Central memory CD4-positive, alpha-beta T cell (primary cell): Measurements from ENCODE around the gene CALML4.
"Not testable (repeated sequence)": the region's sequence is repeated elsewhere in the genome, so short reads cannot be mapped to it uniquely, and the experiment has no call there.

Experiments
- DNase-seq: peaks from one replicate; pipeline ENCODE4 v3.0.0; 2022

Gene CALML4

GRCh38 chr15:68224546-68225250, 19.6 kb upstream of the CALML4 start:
- no peak for DNase-seq

DNA sequence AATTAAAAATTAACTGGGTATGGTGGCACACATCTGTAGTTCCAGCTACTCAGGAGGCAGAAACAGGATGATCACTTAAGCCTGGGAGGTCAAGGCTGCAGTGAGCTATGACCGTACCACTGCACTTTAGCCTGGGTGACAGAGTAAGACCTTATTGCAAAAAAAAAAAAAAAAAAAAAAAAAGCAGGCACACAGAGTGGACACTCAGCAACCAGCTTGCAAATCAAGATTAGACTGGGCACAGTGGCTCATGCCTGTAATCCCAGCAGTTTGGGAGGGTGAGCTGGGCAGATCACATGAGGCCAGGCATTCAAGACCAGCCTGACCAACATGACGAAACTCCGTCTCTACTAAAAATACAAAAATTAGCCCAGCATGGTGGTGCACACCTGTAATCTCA, 19.0 kb upstream of the CALML4 start:
- DNase-seq: no peak

DNA sequence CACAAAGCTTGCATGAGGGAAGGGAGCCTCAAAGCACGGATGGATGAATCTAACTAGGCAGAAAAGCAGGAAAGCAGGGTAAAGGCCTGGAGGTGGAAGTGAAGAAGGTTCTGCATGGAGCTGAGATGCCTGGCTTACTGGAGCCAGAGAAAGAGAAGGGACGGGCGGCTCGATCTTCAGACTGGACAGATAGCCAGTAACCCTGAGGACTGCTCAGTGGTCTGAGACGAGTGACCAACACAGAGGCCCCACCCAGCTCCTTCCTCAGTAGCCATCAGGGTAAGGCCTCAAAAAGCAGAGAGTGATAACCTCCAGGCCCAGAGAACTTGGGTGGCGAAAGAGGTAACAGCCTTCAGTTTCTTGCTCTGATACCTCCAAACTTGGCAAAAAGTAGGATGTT, 18.0 kb upstream of the CALML4 start:
- DNase-seq: no peak

GRCh38 chr15:68222432-68222743, 17.3 kb upstream of the CALML4 start:
- DNase-seq: not testable (repeated sequence)

- DNase-seq: not testable (repeated sequence)
Measured at GRCh38 chr15:68221530-68222431, 16.6 kb upstream of the CALML4 start.

GRCh38 chr15:68220967-68221366, 15.8 kb upstream of the CALML4 start:
- no peak for DNase-seq

GRCh38 chr15:68220489-68220888, 15.4 kb upstream of the CALML4 start:
- no peak for DNase-seq

DNA sequence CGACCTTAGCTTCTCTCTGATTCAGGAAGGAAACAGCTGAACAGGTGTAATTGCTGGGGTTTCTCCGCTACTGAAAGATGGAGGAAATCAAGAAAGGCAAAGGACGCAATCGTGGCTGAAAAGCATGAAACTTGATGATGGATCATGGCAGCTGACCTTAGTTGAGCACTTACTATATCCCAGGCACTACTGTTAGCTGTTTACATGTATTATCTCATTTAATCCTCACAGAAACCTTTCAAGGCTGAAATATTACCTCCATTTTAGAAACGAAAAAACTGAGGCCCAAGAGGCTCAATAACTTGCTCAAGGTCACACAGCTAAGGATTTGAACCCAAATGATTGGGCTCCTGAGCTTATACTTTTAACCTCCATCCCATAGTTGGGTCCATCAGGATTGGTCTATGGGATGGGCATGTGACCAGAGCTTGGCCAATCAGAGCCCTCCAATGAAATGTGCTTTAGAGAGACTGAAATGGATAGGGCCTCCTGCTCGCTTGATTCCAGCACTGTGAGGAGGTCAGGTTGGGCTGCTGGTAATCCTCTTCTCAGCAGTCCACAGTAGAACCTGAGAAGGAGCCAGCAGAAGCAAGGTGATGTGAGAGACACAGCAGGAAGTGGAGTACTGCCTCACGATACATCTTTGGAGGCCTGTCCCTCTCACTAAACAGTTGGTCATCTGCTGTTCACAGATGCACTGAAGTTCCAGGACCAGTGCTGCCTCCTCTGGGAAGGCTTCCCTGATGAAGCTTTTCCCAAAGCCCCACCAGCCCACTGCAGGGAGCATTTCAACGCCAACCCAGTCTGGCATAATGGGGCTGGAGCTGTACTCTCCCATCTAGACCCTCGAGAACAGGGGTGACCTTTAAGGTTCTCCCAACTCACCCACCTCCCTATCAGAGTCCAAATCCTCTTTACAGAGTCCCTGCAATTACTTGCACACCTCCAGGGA, 14.0 kb upstream of the CALML4 start:
- DNase-seq: no peak

- DNase-seq: no peak
Measured at GRCh38 chr15:68218331-68218730, 13.2 kb upstream of the CALML4 start.

GRCh38 chr15:68217341-68217740, 12.2 kb upstream of the CALML4 start:
- DNase-seq: no peak

GRCh38 chr15:68214838-68215254, 9.7 kb upstream of the CALML4 start:
- no peak for DNase-seq

DNA sequence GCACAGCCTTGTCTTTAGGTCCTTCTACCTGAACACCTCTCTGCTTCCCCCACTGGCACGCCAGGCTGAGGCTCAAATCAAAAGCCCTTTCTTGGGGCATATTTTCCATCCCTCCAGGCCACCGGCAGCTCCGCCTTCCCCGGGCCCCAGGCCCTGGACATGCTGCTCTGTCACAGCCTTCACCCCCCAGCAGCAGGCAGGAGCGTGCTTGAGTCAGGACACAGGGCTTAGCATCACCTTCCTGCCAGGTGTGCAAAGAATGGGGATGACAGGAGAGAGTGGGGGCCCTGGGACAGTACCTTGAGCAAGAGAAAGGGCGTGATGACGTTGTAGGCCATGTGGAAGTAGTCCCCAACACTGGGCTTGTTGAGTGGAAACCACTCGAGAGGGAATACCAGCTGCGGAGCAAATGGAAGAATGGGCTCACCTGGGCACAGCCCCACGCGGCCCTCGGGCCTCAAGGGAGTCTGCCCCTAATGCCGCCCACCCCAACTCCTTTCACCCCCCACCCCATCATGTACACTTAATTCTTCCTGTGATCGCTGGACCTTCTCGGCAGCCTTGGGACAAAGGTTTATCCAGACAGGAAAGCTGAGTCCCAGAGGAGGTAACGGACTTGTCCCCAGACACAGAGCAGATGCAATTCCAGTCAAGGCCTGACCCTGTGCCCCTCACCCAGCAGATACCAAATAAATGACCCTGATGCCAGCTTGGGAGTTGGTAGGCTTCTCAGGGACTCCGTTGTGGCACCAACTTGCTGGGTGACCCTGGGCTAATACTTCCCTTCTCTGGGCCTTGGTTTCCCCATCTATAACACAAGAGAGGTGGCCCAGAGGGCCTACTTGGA, 9.1 kb upstream of the CALML4 start:
- DNase-seq: no peak

- DNase-seq: not testable (repeated sequence)
Measured at GRCh38 chr15:68213491-68213845, 8.3 kb upstream of the CALML4 start.

GRCh38 chr15:68211656-68212320, 6.7 kb upstream of the CALML4 start:
- no peak for DNase-seq

GRCh38 chr15:68210821-68211655, 5.9 kb upstream of the CALML4 start:
- peak; percentile 12 for DNase-seq

DNA sequence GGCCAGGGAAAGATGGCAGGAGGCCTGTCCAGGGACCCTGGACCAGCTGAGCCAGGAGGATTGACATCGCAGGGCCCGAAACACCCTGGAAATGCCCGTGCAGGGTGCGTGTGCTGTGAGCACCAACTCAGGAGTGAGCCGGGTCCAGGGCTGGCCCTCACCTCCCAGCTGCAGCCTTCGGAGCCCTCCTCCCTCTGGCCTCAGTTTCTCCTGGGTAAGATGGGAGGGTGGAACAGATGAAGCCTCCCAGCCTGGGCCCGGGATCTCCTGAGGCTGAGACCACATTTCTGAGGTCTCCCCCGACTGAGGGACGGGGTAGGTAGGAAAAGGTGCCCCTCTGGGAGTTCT, 5.3 kb upstream of the CALML4 start:
- DNase-seq: no peak

DNA sequence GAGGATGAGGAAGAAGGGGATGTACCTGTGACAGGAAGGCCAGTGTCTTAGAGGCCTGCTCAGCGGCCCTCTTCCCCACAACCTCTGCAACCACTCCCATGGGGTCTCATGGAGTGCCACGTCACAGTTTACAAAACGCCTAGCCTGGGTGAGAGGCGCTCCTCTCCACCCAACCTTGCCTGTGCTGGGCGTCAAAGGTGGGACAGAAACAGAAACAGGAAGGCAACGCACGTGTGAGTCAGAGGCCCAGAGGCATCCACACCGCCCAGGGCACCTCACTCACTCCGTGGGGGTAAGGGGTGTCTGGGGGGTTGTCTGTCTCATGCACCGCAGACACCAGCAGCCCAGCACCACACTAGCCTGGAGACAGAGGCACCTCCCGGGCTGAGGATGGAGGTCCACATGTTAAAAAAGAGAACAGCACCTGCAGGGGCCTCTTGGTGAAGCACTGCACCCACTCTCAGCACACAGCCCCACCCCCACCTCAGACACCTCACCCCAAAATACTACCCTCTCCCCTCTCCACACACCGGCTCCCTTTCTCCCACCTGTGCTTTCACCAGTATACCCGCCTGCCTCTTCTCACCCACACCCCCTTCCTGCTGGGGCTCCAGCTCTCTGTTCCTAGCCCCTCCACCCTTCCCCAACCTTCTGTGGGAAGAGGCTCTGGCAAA, 4.7 kb upstream of the CALML4 start:
- no peak for DNase-seq

DNA sequence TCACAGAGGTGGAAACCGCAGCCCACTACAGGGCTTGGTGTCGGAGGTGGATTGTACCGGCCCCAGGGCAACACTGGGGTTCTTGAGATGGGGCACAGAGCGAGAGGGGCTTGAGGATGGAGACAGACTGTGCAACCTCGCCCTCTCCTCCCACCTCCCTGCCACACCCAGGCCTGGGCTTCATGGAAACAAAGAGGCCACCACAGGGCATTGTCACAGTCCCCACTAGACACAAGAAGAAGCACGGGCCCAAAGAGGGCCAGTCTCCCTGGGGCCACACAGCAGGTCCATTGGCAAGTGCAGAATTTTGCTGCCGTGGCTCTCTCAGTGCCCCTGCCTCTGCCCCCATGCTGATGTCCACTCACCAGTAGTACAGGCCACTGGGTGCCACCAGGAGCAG, 4.1 kb upstream of the CALML4 start:
- DNase-seq: no peak

DNA sequence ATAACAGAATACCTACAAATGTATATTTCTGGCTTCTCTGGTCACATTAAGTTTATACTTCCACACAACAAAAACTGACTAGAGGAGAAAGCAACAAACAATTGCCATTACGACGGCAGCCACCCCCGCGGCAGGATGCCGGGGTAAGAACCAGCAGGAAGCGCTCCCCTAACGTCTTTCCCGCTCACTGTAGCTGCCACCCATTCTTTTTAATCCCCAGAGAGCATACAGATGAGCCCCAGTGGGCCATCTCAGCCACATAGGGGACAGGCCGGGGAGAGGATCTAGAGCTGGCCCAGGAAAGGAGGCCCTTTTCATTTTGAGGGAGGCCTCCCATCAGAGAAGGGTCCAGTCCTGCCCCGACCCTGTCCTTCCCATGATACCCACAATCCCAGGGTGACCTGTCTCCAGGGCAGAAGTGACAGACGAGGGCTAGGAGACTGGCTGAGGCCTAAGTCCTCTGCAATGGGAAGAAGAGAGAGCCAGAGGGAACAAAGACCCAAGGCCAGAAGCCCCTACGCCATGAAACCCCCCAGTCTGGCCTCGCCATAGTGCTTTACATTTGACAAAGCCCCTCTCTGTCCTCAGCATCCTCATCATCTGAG, 3.6 kb upstream of the CALML4 start:
- no peak for DNase-seq

GRCh38 chr15:68208136-68208535, 3.0 kb upstream of the CALML4 start:
- DNase-seq: no peak
